HUES6 (cell line): Measurements from ENCODE around the gene MAB21L3.

Experiments
- H3K27ac ChIP-seq: 2 replicates; pipeline ENCODE4 v1.7.0; 2013; ENCODE audit warnings: low read depth, mild to moderate bottlenecking, low read length, inconsistent platforms
- H3K27me3 ChIP-seq: 2 replicates; pipeline ENCODE4 v1.6.1; 2013; ENCODE audit warnings: low read length; ENCODE audit not compliant: control insufficient read depth, insufficient read depth
- H3K36me3 ChIP-seq: 2 replicates; pipeline ENCODE4 v1.6.1; 2013; ENCODE audit warnings: low read length; ENCODE audit not compliant: control insufficient read depth, insufficient read depth
- H3K4me1 ChIP-seq: 2 replicates; pipeline ENCODE4 v1.6.1; 2013; ENCODE audit warnings: low read length; ENCODE audit not compliant: control insufficient read depth, insufficient read depth
- H3K4me3 ChIP-seq: 2 replicates; pipeline ENCODE4 v1.5.1; 2013; ENCODE audit warnings: low read depth, low read length
- H3K9ac ChIP-seq: one replicate; pipeline ENCODE4 v1.6.1; 2013; ENCODE audit warnings: mild to moderate bottlenecking, low read length
- H3K9me3 ChIP-seq: 2 replicates; pipeline ENCODE4 v1.6.1; 2013; ENCODE audit warnings: low read depth, low read length; ENCODE audit not compliant: control insufficient read depth, insufficient read depth

MAB21L3 gene

DNA sequence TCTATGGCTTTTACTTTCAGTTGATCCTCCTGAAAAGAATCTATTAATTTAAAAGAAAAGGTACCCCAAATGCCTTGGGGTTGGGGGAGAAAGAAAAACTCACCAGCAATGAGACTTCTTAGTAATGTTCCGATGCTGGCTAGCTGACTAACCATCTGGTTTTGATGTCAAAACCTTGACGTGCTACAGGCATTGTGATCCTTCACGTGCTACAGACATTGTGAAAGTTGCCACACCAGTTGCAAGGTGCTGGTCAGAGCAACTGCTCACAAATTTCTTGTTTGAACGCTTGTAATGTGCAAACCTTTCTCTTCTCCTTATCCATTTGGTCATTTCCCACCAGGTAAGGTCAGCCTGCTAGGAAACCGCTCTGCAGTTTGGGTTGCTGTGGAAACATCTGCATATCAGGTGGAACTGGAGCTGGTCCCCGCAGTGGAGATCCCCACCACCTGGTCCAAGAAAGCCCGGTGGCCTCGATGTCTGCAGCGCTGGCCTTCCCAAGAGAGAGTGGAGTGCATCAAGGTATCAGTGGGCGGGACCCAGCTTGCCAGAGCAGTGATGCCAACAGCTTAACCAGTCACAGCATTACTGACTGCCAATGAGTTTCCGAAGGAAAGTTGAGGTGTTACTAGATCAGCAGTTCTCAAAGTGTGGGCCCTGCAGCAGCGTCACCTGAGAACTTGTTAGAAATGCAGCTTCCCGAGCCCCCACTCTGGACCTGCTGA is 16.1 kb downstream of the MAB21L3 start:
- Histone ChIP-seq H3K4me3 (no peak overlapping the region), H3K4me1 (no peaks in the 10 kb centered on the region), H3K9ac (no peak overlapping the region), H3K36me3 (no peaks in the 10 kb centered on the region), H3K27ac (no peak overlapping the region), H3K27me3 (no peaks in the 10 kb centered on the region), H3K9me3 (no peaks in the 10 kb centered on the region; the same call in 1 of the 2 replicates)

DNA sequence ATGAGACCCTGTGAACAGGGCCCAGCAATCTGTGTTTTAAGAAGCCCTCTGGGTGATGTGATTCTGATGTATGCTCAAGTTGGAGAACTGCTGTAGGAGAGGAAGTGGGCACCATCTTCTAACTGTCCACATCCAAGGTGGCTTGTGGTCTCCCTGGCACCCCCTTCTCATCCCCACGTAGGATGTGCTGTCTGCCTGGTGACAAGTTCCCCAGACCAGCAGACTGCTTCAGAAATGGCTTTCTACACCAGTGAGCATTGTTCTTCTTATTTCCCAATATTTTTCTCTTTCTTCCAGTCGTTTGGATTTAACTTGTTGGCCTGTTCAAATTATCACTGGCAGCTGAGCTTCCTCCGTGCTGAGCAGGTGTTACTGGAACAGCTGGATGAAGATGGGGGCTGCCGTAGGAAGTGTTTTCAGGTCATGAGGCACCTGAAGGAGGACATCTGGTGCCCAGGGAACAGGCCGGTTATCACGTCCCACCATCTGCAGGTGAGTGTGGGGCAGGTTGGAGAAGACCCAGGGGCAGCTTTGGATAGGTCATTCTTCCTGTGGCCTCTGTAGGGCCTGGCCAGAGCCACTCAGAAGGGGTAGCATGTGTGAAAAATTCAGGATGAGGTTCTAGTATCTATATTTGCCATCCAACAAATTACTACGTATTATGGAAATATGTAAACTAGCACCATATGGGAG is 16.8 kb downstream of the MAB21L3 start:
- no peaks in the 10 kb centered on the region for H3K4me1 ChIP-seq

GRCh38 chr1:116128664-116129063 is 17.5 kb downstream of the MAB21L3 start:
- H3K27ac ChIP-seq: no peak overlapping the region
- H3K9me3 ChIP-seq: no peaks in the 10 kb centered on the region; the same call in 1 of the 2 replicates
- no peaks in the 10 kb centered on the region for H3K4me1 ChIP-seq
- H3K4me3 ChIP-seq: no peak overlapping the region
- H3K9ac ChIP-seq: no peak overlapping the region
- H3K36me3 ChIP-seq: no peaks in the 10 kb centered on the region
- no peaks in the 10 kb centered on the region for H3K27me3 ChIP-seq

More for the DNA sequence above, 16.8 kb downstream of the MAB21L3 start:
- no peak overlapping the region for H3K9ac ChIP-seq
- no peak overlapping the region for H3K4me3 ChIP-seq
- no peaks in the 10 kb centered on the region for H3K27me3 ChIP-seq
- no peaks in the 10 kb centered on the region; the same call in 1 of the 2 replicates for H3K9me3 ChIP-seq
- H3K27ac ChIP-seq: no peak overlapping the region
- H3K36me3 ChIP-seq: no peaks in the 10 kb centered on the region

DNA sequence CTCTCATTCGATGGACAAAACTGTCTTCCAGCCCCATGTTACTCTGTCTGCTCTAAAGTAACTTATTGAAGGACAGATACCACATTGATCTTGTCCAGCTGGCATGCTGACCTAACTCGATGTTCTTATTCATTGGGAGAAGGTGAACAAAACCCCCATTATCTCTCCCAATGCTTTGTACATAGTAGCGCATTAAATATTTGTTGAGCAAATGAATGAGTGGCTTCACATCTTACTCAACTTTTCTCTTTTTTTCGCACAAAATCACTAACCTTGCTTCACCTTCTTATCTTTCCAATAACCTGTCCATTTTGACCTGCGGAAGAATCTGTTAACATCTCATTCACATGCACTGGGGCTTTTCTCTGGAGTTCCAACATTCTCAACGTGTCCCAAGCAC is 18.3 kb downstream of the MAB21L3 start:
- H3K4me1 ChIP-seq: no peaks in the 10 kb centered on the region
- no peaks in the 10 kb centered on the region for H3K36me3 ChIP-seq
- no peak overlapping the region for H3K9ac ChIP-seq
- no peak overlapping the region for H3K27ac ChIP-seq
- no peaks in the 10 kb centered on the region for H3K27me3 ChIP-seq
- no peaks in the 10 kb centered on the region; the same call in 1 of the 2 replicates for H3K9me3 ChIP-seq
- no peak overlapping the region for H3K4me3 ChIP-seq

DNA sequence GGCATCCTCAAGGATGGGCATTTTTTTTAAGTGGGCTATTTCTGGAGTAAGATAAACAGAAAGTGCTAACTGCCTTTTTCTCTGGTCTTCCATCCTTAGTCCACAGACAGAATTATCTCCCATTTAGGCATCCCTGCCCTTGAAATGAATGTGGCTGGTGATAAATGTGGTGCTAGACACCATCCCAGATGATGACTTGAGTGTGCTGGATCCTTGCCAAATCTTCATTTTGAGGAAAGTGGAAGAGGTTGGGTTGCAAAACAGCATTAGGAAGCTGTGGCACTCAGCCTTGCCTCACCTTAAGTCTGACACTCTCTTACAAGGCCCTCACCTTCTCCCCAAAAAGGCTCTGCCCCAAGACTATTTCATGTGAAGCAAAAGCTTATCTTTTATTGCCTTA is 19.2 kb downstream of the MAB21L3 start:
- Histone ChIP-seq H3K27ac (no peak overlapping the region), H3K4me1 (no peaks in the 10 kb centered on the region), H3K36me3 (no peaks in the 10 kb centered on the region), H3K9ac (no peak overlapping the region), H3K9me3 (no peaks in the 10 kb centered on the region; the same call in 1 of the 2 replicates), H3K27me3 (no peaks in the 10 kb centered on the region), H3K4me3 (no peak overlapping the region)

DNA sequence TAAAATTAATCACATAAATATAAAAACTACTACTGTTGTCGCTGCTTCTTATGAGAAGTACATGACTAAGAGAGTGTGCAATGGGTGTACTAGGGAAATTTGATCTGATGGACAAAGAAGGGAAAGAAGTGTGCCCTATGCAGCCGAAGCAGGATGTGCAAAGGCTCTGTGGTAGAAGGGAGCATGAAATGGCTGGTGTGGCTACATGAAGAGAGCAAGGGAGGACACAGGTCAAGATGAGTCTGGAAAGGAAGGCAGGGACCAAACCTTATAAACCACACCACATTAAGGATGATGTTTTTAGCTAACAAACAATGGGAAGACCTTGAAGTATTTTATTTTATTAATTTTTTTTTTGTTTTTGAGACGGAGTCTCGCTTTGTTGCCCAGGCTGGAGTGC is 20.0 kb downstream of the MAB21L3 start:
- Histone ChIP-seq H3K9me3 (no peaks in the 10 kb centered on the region; the same call in 1 of the 2 replicates), H3K4me3 (no peak overlapping the region), H3K27ac (no peak overlapping the region), H3K4me1 (no peaks in the 10 kb centered on the region), H3K9ac (no peak overlapping the region), H3K36me3 (no peaks in the 10 kb centered on the region), H3K27me3 (no peaks in the 10 kb centered on the region)

DNA sequence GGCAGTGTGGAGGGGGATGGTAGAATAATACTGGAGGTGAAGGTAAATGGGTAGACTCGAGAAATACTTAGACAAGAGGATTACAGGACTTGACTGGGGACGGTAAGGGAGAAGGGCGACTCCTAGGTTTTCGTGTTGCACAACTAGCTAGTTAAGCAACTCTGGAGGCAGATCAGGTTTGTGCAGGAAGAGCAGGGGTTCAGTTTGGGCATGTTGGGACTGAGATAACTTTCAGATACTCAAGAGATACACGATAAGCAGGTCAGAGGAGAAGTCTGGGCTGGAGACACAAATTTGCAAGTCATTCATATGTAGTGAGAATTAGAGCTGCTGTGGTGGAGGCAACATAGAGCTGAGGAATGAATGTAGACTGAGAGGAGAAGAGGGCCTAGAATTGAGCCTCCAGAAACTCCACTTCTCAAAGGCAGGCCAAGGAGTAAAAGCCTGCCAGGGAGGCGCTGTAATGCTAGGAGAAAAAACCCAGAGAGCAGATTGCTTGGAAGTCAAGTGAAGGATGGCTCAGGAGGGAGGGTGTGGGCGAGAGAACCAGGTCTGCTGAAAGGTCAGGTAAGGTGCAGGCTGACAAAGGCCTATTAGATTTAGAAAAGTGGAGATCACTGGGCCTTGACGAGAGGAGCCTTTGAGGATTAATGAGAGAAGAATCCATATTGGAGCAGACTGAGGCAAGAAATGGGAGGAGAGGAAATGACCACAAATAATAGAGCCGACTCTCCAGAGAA is 20.8 kb downstream of the MAB21L3 start:
- H3K9ac ChIP-seq: no peak overlapping the region
- no peak overlapping the region for H3K4me3 ChIP-seq
- H3K27me3 ChIP-seq: no peaks in the 10 kb centered on the region
- H3K36me3 ChIP-seq: no peaks in the 10 kb centered on the region
- H3K9me3 ChIP-seq: no peaks in the 10 kb centered on the region; the same call in 1 of the 2 replicates
- H3K27ac ChIP-seq: no peak overlapping the region
- no peaks in the 10 kb centered on the region for H3K4me1 ChIP-seq

- H3K36me3 ChIP-seq: no peaks in the 10 kb centered on the region
- no peaks in the 10 kb centered on the region for H3K27me3 ChIP-seq
- no peaks in the 10 kb centered on the region for H3K4me1 ChIP-seq
- no peak overlapping the region for H3K27ac ChIP-seq
- H3K9ac ChIP-seq: no peak overlapping the region
- H3K4me3 ChIP-seq: no peak overlapping the region
- H3K9me3 ChIP-seq: no peaks in the 10 kb centered on the region; the same call in 1 of the 2 replicates
Observed at GRCh38 chr1:116133696-116134475, 22.7 kb downstream of the MAB21L3 start.

- no peak overlapping the region for H3K9ac ChIP-seq
- no peak overlapping the region for H3K27ac ChIP-seq
- H3K27me3 ChIP-seq: no peaks in the 10 kb centered on the region
- no peaks in the 10 kb centered on the region for H3K4me1 ChIP-seq
- no peak overlapping the region for H3K4me3 ChIP-seq
- no peaks in the 10 kb centered on the region for H3K36me3 ChIP-seq
- no peaks in the 10 kb centered on the region; the same call in 1 of the 2 replicates for H3K9me3 ChIP-seq
Observed at GRCh38 chr1:116134476-116134773, 23.2 kb downstream of the MAB21L3 start.

- Histone ChIP-seq H3K27me3 (no peaks in the 10 kb centered on the region), H3K4me1 (no peaks in the 10 kb centered on the region), H3K27ac (no peak overlapping the region), H3K4me3 (no peak overlapping the region), H3K36me3 (no peaks in the 10 kb centered on the region), H3K9me3 (no peaks in the 10 kb centered on the region), H3K9ac (no peak overlapping the region)
Observed at GRCh38 chr1:116138277-116138792, 27.1 kb downstream of the MAB21L3 start.
